ENCODE measurements around the gene TULP1.
"Not testable (repeated sequence)": the region's sequence is repeated elsewhere in the genome, so short reads cannot be mapped to it uniquely, and the experiment has no call there.

TULP1 gene

DNA sequence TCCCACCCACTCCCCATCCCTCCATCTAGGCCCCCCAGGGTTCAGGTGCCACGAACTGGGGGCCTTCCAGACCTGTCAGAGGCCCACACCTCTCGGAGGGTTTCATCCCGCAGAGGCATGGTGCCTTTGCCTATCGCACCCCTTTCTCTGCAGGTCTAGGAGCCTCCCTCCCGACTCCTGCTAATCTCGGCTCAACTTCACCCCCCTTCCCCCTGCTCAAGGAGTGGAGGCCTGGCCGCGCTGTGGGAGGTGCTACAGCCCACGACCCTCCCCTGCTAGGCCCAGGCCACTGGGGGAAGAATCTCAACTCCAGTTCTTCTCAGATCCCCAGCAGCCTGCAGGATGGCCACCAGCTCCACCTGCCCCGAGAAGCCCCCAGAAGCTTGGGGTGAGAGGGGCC is at the start of gene TULP1:
Gene TULP1, minus strand, starts transcription at position 157 of the 400 bp plus-strand sequence. Its CDS starts 38 bp downstream, at position 119.
- no peak for DNase-seq (ENCODE audit: low read depth in 2 of 2, low spot score in 1 of 2)

DNA sequence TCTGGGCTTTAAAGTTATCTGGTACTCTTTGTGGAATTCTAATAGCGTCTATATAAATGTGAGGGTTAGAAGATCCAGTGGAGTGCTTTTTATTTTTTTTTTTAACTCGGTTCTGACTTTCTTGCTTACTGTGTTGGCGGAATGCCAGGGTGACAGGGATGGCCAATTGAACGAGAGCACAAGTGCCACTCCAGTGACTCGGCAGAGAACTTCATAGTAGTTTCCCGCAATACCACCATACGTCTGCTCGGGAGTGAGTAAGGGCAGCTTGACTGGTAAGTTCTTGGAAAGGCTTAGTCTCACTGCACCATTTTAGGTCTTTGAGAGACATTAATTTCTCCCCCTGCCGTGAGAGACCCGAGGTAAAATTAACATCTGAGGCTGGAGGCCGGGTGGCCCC is 49.4 kb upstream of the TULP1 start:
- no peak for DNase-seq (ENCODE audit: low read depth in 2 of 2, low spot score in 1 of 2)

DNA sequence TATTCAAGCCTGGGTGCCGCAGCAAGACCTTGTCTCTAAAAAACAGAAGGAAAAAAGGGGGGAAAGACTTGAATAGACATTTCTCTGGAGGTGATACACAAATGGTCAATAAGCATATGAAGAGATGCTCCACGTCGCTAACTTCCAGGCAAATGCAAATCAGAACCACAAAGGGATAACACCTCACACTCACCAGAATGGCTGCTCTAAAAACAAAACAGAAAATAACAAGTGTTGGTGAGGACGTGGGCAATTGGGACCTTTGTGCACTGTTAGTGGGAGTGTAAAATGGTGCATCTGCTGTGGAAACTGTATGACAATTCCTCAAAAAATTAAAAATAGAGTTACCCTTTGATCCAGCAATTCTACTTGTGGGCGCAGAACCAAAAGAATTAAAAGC is 48.4 kb upstream of the TULP1 start:
- DNase-seq (ENCODE audit: low read depth in 2 of 2, low spot score in 1 of 2) = no peak

DNA sequence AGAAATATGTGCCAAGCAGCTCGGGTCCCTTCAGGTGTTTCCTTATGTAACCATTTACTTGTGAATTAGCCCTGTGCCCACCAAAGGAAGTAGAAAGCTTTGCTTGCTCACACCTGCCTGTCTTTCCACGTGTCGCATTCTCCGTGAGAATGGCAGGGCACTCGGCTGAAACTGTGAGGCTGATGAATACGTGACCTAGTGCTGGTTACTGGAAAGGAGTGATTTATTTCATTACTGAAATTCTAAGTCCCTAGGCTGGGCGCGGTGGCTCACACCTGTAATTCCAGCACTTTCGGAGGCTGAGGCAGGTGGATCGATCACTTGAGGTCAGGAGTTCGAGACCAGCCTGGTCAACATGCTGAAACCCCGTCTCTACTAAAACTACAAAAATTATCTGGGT is 45.9 kb upstream of the TULP1 start:
- no peak for DNase-seq (ENCODE audit: low read depth in 2 of 2, low spot score in 1 of 2)

DNA sequence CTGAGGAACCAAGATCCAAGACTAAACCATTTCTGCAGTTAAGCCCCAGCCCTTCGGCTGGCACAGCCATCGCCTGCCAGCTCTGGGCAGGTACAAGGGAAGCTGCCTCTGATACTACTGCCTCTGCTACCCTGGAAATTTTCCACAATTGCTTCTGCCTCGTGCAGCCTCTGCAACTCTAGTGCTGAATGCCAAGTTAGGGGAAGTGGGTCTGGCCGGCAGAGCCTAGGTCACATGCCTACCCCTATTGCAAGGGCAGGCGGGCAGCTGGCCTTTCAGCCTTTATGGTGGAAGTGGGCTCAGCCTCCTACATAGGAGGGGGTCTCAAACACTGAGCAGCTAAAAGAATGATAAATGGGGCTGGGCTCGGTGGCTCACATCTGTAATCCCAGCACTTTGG is 44.5 kb upstream of the TULP1 start:
- DNase-seq (ENCODE audit: low read depth in 2 of 2, low spot score in 1 of 2) = no peak

DNA sequence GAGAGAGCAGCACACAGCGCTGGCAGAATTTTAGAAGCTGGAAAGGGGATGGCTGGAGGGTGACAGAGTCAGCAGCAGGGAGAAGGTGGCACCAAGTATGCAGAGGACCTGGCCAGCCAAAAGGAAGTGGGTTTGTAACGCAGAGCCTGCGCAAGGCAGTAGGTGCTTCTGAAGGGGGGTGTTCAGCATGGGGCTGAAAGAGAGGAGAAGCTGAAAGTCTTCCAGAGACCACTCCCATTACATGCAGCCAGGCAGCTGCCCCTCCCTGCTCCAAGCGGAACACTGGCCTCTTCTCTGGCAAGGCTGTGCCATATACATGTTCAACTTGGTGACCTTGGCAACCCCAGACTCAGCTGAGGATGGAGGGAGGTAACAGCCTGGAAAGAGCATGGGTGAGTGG is 42.1 kb upstream of the TULP1 start:
- no peak for DNase-seq (ENCODE audit: low read depth in 2 of 2, low spot score in 1 of 2)

DNA sequence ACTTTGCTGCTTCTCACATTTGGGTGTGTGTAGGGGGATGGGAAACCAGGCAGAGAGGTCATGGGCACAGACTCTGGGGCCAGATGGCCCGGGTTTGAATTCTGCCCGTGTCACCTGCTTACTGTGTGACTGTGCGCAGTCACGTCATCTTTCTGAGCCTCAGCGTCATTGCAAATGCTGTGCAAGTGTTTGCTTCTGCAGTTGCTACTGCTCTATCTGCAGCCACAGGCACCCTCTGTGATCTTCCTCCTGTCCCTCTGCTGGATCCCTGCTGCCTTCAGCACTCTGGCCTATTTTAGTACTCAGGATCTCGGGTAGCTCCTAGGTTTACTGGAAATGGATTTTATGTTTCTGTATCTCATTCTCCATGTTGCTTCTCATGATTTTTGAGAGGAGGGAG is 40.6 kb upstream of the TULP1 start:
- DNase-seq (ENCODE audit: low read depth in 2 of 2, low spot score in 1 of 2) = no peak

DNA sequence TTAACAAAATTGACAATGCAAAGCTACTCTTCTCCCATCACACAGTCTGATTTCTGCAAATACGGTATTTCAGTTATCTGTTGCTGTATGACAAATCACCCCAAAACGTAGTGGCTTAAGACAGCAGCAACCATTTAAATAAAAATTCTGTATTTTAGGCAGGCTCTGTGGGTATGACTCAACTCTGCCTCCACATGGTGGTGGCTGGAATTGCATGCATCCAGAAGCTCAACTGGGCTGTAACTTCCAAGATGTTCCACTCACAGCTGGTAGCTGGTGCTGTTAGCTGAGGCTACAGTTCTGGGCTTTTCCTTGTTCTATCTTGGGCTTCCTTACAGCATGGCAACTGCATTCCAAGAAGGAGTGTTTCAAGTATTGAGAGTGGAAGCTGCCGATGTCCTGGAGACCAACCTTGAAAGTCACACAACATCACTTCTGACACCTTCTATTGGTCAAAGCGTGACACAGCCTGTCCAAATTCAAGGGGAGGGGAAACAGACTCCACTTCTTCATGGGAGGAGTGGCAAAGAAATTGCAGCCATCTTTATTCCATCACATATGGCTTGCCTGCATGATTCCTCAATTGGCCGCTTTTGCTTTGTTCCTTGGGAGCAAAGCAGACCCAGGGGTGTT is 39.7 kb upstream of the TULP1 start:
- DNase-seq (ENCODE audit: low read depth in 2 of 2, low spot score in 1 of 2) = peak; percentile 5 to 15

DNA sequence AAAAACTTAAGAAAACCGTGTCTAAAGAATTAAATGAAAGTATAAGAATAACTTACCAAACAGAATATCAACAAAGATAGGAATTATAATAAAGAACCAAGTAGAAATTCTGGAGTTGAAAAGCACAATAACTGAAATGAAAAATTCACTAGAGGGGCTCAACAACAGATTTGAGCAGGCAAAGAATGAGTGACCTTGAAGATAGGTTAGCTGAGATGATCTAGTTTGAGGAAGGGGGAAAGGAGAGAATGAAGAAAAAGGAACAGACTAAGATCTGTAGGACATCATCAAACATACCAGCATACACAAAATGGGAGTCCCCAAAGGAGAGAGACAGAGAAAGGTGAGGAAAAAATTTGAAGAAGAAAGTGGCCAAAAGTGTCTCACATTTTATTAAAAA is 37.7 kb upstream of the TULP1 start:
- no peak for DNase-seq (ENCODE audit: low read depth in 2 of 2, low spot score in 1 of 2)

DNA sequence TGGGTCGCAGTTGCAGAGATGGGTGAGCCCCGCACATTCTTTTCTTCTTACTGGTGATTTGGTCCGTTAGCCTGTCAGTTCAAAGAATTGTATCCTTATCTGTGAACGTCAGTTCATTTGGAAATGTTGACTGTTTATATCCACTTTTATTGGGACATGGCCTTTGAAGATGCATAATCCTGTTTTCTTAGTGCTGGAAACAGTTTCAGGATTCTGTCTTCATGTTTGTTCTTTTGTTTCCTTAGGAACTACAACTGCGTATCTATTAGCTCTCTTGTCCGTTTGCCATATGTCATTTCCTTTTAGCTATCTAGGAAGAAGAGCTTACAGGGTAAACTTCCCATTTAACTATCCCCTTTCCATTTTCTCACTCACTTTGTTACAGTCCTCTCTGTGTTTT is 35.0 kb upstream of the TULP1 start:
- DNase-seq (ENCODE audit: low read depth in 2 of 2, low spot score in 1 of 2) = no peak

DNA sequence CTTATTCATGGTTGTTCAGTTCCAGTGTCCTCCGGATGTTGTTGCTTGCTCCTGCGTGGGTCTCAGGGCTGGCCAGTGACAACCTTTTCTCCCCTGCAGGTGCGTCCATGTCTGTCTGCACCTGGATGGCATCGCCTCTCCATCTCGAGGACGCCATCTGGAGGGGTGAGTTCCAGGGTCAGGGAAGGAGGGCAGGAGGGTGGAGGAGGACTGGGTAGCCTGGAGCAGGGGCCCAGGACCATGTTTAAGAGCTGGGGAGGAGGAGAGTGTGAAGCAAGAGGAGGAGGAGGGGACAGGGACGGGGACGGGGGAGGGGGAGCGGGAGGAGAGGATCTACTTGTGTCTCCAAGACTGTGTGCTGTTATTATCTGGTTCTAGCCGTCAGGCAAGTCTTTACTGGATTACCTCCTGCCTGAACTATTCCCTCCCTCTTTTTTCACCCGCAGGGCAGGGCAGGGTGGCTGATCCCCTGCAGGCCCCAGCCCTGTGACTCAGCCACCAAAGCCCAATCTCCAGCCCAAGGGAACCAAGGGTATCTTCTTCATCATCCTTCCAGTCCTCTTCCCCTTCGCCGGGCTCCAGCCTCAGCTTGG is 32.2 kb upstream of the TULP1 start:
- DNase-seq (ENCODE audit: low read depth in 2 of 2, low spot score in 1 of 2) = no peak

DNA sequence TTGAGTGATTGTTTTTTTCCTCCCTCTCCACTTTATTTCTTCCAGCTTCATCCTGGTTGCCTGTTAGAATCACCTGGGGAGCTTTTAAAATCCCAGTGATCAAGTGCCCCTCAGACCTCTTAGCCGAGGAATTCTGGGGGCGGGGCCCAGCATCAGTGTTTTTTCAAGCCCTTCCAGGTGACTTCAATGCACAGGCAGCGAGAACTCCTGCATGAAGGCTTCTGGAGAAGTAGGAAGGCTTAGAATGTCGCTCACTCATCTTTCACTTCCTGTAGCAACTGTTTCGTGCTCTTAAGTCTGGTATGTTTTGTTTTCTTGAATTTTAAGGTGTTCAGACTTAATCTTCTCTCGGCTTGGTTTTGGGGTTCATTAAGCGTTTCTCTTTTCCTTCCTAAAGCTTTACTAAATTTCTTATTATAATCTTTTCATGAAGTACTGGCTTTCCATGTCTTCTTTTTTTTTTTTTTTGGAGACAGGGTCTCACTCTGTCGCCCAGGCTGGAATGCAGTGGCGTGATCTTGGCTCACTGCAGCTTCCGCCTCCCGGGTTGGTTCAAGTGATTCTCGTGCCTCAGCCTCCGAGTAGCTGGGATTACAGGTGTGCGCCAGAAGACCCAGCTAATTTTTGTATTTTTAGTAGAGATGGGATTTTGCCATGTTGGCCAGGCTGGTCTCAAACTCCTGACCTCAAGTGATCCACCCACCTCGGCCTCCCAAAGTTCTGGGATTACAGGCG is 30.9 kb upstream of the TULP1 start:
- no peak for DNase-seq (ENCODE audit: low read depth in 2 of 2, low spot score in 1 of 2)

DNA sequence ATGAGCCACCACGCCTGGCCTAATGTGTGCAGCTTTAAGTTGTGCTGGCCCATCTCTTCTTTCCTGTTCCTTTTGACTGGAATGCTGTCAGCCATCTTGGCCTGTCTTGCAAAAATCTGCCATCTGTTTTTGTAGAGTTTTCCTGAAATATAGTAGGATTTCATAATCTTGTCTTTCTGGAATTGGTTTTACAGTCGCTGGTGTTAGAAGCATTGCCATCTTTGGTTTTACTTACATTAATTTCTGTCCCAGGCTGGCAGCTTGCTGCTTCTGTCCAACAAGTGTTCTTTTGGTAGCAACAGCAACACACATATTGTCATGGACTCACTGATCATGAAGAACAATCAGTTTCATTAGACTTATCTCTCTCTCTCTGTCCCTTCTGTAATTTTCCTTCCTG is 29.1 kb upstream of the TULP1 start:
- DNase-seq (ENCODE audit: low read depth in 2 of 2, low spot score in 1 of 2) = no peak

DNA sequence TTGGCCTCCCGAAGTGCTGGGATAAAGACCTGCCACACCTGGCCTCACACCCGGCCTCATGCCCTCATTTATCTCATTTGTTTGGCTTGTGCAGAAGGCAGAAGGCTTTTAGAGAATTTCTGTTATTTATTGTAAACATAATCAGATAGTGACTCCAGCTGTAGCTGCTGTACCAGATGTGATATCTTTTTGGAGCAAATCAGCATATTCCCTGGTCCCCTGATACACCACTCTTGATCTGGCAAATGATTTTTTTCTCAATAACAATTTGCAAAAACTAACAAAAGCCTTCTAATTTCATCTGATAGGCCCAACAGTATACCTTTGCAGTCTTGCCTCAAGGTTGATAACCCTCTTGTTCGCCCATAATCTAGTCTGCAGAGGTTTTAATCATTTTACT is 26.5 kb upstream of the TULP1 start:
- DNase-seq (ENCODE audit: low read depth in 2 of 2, low spot score in 1 of 2) = no peak

DNA sequence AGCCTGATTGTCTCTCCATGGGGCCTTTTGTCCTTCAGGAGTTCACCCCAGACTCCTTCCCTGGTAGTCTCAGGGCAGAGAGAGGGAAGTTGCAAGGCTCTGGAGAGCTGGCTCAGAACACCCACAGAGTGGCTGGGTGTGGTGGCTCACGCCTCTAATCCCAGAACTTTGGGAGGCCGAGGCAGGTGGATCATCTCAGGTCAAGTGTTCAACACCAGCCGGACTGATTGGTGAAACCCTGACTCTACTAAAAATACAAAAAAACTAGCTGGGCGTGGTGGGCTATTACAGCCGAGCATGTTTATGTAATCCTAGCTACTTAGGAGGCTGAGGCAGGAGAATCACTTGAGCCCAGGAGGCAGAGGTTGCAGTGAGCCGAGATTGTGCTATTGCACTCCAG is 23.2 kb upstream of the TULP1 start:
- not testable (repeated sequence) for DNase-seq (ENCODE audit: low read depth in 2 of 2, low spot score in 1 of 2)

DNA sequence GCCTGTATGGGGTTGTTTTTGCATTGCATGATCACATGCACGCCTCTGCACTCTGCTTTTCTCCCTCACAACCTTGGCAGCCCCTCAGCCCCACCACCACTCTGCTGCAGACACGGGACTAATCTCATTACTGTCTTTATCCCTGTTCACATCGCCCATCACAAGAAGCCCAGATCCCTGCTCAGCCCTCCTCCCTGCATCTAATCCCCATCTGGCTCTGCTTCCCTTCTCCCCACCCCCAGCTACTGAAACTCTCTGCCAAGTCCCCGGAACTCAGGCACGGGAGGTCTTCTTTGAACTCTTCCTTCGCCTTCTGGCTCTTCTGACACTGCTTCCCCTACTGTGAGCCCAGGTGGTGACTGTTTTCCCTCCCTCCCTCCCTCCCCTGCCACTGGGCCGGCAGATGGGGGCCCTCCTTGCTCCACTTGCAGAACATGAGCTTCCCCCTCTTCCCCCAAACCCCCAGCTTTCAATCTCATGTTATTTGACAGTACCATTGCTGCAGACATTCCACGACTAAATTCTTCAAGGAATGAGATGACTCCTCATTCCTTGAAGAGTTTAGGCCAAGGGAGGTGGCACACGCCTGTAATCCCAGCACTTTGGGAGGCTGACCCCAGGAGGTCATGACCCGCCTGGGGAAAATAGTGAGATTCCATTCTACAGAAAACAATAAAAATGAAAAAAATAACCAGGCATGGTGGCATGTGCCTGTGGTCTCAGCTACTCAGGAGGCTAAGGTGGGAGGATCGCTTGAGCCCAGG is 21.9 kb upstream of the TULP1 start:
- no peak for DNase-seq (ENCODE audit: low read depth in 2 of 2, low spot score in 1 of 2)

DNA sequence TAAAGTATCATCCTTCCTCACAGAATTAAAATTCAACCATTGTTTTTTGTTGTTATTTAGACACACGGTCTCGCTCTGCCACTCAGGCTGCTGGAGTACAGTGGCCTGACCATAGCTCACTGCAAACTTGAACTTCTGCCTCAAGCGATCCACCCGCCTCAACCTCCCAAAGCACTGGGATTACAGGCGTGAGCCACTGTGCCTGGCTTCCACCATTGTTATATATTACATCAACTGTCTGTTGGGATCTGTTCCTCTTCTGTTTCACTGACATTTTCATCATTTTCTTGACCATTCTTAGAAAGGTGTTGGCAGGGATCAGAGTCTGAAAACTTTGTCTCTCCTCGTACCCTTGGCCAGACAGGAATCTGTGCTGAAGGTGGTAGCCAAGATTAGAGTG is 21.3 kb upstream of the TULP1 start:
- no peak for DNase-seq (ENCODE audit: low read depth in 2 of 2, low spot score in 1 of 2)

DNA sequence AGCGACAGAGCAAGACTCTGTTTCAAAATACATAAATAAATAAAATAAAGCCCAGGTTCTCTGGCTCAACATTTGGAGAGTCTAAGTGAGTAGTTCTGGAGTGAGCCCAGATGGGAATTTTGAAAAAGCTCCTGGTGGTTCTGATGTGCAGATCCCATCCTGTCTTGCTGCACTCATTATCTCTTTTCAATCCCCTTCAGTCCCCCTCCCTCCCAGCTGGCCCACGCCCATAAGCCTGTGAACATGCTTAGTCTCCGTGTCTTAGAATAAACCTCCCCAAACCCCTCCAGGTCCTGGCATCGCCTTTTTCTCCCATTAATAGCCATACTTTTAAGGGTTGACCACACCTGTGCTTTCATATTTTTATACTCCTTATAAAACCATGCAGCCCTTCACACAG is 19.4 kb upstream of the TULP1 start:
- no peak for DNase-seq (ENCODE audit: low read depth in 2 of 2, low spot score in 1 of 2)

DNA sequence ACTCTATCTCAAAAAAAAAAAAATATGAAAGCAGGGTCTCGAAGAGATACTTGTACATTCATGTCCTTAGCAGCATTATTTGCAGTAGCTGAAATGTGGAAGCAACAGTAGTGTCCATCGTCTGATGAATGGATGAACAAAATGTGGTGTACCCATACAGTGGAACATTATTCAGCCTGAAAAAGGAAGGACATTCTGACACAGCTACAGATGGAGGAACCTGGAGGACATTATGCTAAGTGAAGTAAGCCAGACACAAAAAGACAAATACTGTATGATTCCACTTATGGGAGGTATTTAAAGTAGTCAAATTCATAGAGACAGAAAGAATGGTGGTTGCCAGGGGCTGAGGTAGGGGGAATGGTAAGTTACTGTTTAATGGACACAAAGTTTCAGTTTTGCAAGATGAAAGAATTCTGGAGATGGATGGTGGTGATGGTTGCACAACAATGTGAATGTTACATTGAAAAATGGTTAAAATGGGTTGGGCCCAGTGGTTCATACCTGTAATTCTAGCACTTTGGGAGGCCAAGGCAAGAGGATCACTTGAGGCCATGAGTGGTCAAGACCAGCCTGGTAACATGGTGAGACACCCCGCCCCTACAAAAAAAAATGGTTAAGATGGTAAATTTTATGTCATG is 11.8 kb upstream of the TULP1 start:
- no peak for DNase-seq (ENCODE audit: low read depth in 2 of 2, low spot score in 1 of 2)

DNA sequence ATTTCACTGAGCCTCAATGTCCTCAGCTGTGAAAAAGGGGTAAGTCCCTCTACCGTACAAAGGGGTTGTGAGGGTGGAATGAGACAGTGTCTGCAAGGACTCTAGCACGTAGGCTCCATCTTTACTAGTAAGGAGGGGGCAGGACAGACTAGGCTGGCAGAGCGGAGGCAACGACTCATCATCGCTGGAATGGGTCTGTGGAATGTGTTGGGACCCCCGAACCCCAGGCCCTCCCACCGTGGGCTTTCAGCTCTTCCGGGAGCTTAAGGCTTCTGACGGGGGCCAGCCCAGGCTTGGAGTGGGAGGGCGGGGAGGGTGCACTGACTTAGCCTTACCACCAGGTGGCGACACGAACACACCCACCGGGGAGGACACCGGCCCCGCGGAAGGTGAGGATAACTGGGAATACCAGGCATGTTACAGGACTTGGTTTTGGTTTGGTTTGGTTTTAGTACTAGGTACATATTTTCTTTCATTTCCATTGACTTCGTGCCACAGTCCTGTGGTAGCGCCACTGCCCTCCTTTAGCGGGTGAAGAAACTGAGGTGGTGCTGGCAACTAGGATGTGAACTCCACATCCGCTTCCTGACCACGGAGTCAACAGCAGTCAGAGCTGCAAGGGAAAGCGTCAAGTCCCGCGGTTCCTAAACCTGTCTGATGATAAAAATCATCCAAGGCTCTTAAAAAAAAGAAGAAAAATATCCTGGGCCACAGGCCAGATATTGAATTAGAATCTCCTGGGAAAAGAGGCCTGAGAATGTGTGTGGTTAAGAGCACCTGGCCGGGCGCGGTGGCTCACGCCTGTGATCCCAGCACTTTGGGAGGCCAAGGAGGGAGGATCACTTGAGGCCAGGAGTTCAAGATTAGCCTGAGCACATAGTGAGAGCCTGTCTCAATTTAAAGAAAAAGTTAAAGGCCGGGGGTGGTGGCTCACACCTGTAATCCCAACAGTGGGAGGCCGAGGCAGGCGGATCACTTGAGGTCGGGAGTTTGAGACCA is 10.3 kb upstream of the TULP1 start:
- peak; percentile 54 to 59 for DNase-seq (ENCODE audit: low read depth in 2 of 2, low spot score in 1 of 2)

All from stimulated activated CD8-positive, alpha-beta memory T cell treated with anti-CD3 and anti-CD28 coated beads, Interleukin-4, amount 100 ng/mL, for 1 hour (primary cell).